Activated CD8-positive, alpha-beta memory T cell treated with anti-CD3 and anti-CD28 coated beads, Interleukin-2, amount 10 ng/mL, durations not matched to agents 7 days and 5 days (primary cell): ENCODE data around the gene ARF1. TPM values are rescaled to one million over a fixed set of nuclear protein-coding genes. Genes with fewer than 3 reads are reported as not detected.

ENCODE experiments used
- ATAC-seq: fragments of 150-1000 bp; cut with Tn5 transposase; one replicate; pipeline ENCODE4 v1.10.0; 2021; ENCODE audit warnings: moderate library complexity
- CTCF ChIA-PET: fragments of 350-600 bp; sonication (Branson Sonifier 250); formaldehyde crosslinking; loops from one replicate; lab custom pipeline; 2021; ENCODE audit warnings: antibody characterized with exemption; lab: Charles Lee
- DNase-seq: peaks from one replicate; pipeline ENCODE4 v3.0.0-alpha.2; 2020
- H3K27ac Mint-ChIP-seq: one replicate; pipeline ENCODE4 v1.8.0; 2021; ENCODE audit warnings: mild to moderate bottlenecking, mixed read lengths
- H3K27me3 Mint-ChIP-seq: one replicate; pipeline ENCODE4 v1.8.0; 2021; ENCODE audit warnings: mixed read lengths
- H3K36me3 Mint-ChIP-seq: one replicate; pipeline ENCODE4 v1.8.0; 2021; ENCODE audit warnings: mild to moderate bottlenecking, mixed read lengths
- H3K4me1 Mint-ChIP-seq: one replicate; pipeline ENCODE4 v1.8.0; 2021; ENCODE audit warnings: mixed read lengths
- H3K4me3 Mint-ChIP-seq: one replicate; pipeline ENCODE4 v1.8.0; 2021; ENCODE audit warnings: mild to moderate bottlenecking, moderate library complexity, mixed read lengths
- H3K9me3 Mint-ChIP-seq: one replicate; pipeline ENCODE4 v1.8.0; 2022; ENCODE audit warnings: low read depth, mixed read lengths
- total RNA-seq, 2 experiments: library from RNA; stranded (reverse); gene quantifications; one replicate each; pipeline ENCODE4 v1.2.3, GENCODE V29; 2021

ARF1 gene
- total RNA-seq, 2 experiments from 2014 or later: 313 to 344 TPM

GRCh38 chr1:228122921-228123441, 40.5 kb downstream of the ARF1 start:
- DNase-seq (no peak), ATAC-seq (no peak)
- Mint-ChIP-seq H3K9me3 (peaks cover 3% of the 10 kb centered on the region), H3K27ac (no peak overlapping the region), H3K27me3 (peaks cover 2% of the 10 kb centered on the region), H3K36me3 (peaks cover 2% of the 10 kb centered on the region), H3K4me3 (no peak overlapping the region), H3K4me1 (peaks cover 7% of the 10 kb centered on the region)
- CTCF ChIA-PET: interaction anchor here (0.6 to 1.3 kb wide), 3 partner anchors 14 to 284 kb away, joined by 3 read pairs; partner anchors contain the start of gene TRIM11

GRCh38 chr1:228123505-228123904, 41.0 kb downstream of the ARF1 start:
- no peak for ATAC-seq
- Mint-ChIP-seq H3K9me3 (no peaks in the 10 kb centered on the region), H3K4me3 (no peak overlapping the region), H3K36me3 (no peaks in the 10 kb centered on the region), H3K4me1 (peaks cover 7% of the 10 kb centered on the region), H3K27ac (no peak overlapping the region), H3K27me3 (peaks cover 5% of the 10 kb centered on the region)
- no peak for DNase-seq
- CTCF ChIA-PET: interaction anchor here (0.6 to 1.0 kb wide), 2 partner anchors 43 to 283 kb away, joined by 3 read pairs; partner anchors contain the start of gene TRIM11

GRCh38 chr1:228125185-228125584, 42.7 kb downstream of the ARF1 start:
- H3K4me3 Mint-ChIP-seq: no peak overlapping the region
- no peak overlapping the region for H3K27ac Mint-ChIP-seq
- H3K27me3 Mint-ChIP-seq: peaks cover 9% of the 10 kb centered on the region
- no peaks in the 10 kb centered on the region for H3K36me3 Mint-ChIP-seq
- DNase-seq (no peak), ATAC-seq (no peak)
- peaks cover 7% of the 10 kb centered on the region for H3K4me1 Mint-ChIP-seq
- no peaks in the 10 kb centered on the region for H3K9me3 Mint-ChIP-seq
- CTCF ChIA-PET: no interaction called here

- Mint-ChIP-seq H3K27ac (no peak overlapping the region), H3K4me1 (peaks cover 14% of the 10 kb centered on the region), H3K36me3 (no peaks in the 10 kb centered on the region), H3K27me3 (peaks cover 22% of the 10 kb centered on the region), H3K9me3 (no peaks in the 10 kb centered on the region), H3K4me3 (no peak overlapping the region)
- no peak for DNase-seq
- CTCF ChIA-PET: interaction anchor here (1.0 to 5.3 kb wide), 8 partner anchors 11 to 384 kb away, joined by 3 to 62 read pairs (median 4); partner anchors contain the start of genes IBA57 and MRPL55
- no peak for ATAC-seq
Measured at GRCh38 chr1:228131766-228132165, 49.3 kb downstream of the ARF1 start.

GRCh38 chr1:228134591-228134990, 52.1 kb downstream of the ARF1 start:
- no peak overlapping the region for H3K27ac Mint-ChIP-seq
- ATAC-seq (no peak), DNase-seq (no peak)
- H3K4me1 Mint-ChIP-seq: peaks cover 26% of the 10 kb centered on the region
- no peaks in the 10 kb centered on the region for H3K9me3 Mint-ChIP-seq
- peaks cover 18% of the 10 kb centered on the region for H3K27me3 Mint-ChIP-seq
- no peaks in the 10 kb centered on the region for H3K36me3 Mint-ChIP-seq
- H3K4me3 Mint-ChIP-seq: no peak overlapping the region
- CTCF ChIA-PET: interaction anchor here (1.6 kb wide), 1 partner anchor 32 kb away, joined by 10 read pairs; no protein-coding TSS in a partner anchor

- no peak overlapping the region for H3K4me3 Mint-ChIP-seq
- CTCF ChIA-PET: interaction anchor here (0.7 to 5.1 kb wide), 6 partner anchors 15 to 378 kb away, joined by 3 to 57 read pairs (median 3); partner anchors contain the start of gene IBA57
- ATAC-seq (no peak), DNase-seq (no peak)
- peaks cover 21% of the 10 kb centered on the region for H3K4me1 Mint-ChIP-seq
- no peak overlapping the region for H3K27ac Mint-ChIP-seq
- peaks cover 9% of the 10 kb centered on the region for H3K36me3 Mint-ChIP-seq
- H3K9me3 Mint-ChIP-seq: no peaks in the 10 kb centered on the region
- peaks cover 10% of the 10 kb centered on the region for H3K27me3 Mint-ChIP-seq
Measured at GRCh38 chr1:228136901-228137300, 54.4 kb downstream of the ARF1 start.

GRCh38 chr1:228139406-228139930, 57.0 kb downstream of the ARF1 start:
- H3K4me3 Mint-ChIP-seq: peak overlapping the region; percentile 98
- H3K27ac Mint-ChIP-seq: peak overlapping the region; percentile 99
- DNase-seq: no peak
- CTCF ChIA-PET: interaction anchor here (0.7 to 5.1 kb wide), 3 partner anchors 9 to 324 kb away, joined by 3 to 57 read pairs (median 15); partner anchors contain the start of gene IBA57
- no peaks in the 10 kb centered on the region for H3K9me3 Mint-ChIP-seq
- peaks cover 45% of the 10 kb centered on the region for H3K4me1 Mint-ChIP-seq
- H3K27me3 Mint-ChIP-seq: peaks cover 10% of the 10 kb centered on the region
- H3K36me3 Mint-ChIP-seq: peaks cover 21% of the 10 kb centered on the region
- ATAC-seq: no peak

GRCh38 chr1:228139931-228140723, 57.6 kb downstream of the ARF1 start, which contains the start of gene GUK1:
Gene GUK1 (plus strand): TSS chr1:228140279. CDS start chr1:228140303, 24 bp downstream.
- H3K27ac Mint-ChIP-seq: peak within 1 kb of the TSS; percentile 99
- ATAC-seq (peak; percentile 89), DNase-seq (peak; percentile 100)
- H3K4me3 Mint-ChIP-seq: peak within 1 kb of the TSS; percentile 98
- H3K4me1 Mint-ChIP-seq: peaks cover 48% of the 10 kb centered on the region
- CTCF ChIA-PET: interaction anchor here (0.7 to 5.1 kb wide), 7 partner anchors 10 to 326 kb away, joined by 3 to 57 read pairs (median 4); partner anchors contain the start of gene IBA57
- H3K9me3 Mint-ChIP-seq: no peaks in the 10 kb centered on the region
- peaks cover 21% of the 10 kb centered on the region for H3K36me3 Mint-ChIP-seq
- H3K27me3 Mint-ChIP-seq: peaks cover 5% of the 10 kb centered on the region

- H3K4me3 Mint-ChIP-seq: peak overlapping the region; percentile 98
- ATAC-seq (no peak), DNase-seq (peak; percentile 59)
- CTCF ChIA-PET: interaction anchor here (0.7 to 5.1 kb wide), 6 partner anchors 10 to 325 kb away, joined by 3 to 57 read pairs (median 4); partner anchors contain the start of gene IBA57
- H3K4me1 Mint-ChIP-seq: peaks cover 48% of the 10 kb centered on the region
- no peaks in the 10 kb centered on the region for H3K27me3 Mint-ChIP-seq
- H3K36me3 Mint-ChIP-seq: peaks cover 21% of the 10 kb centered on the region
- peak overlapping the region; percentile 99 for H3K27ac Mint-ChIP-seq
- no peaks in the 10 kb centered on the region for H3K9me3 Mint-ChIP-seq
Measured at GRCh38 chr1:228140724-228141225, 58.3 kb downstream of the ARF1 start.

- H3K27me3 Mint-ChIP-seq: no peaks in the 10 kb centered on the region
- no peak for ATAC-seq
- CTCF ChIA-PET: interaction anchor here (0.8 to 5.1 kb wide), 6 partner anchors 10 to 142 kb away, joined by 3 to 57 read pairs (median 4); partner anchors contain the start of gene IBA57
- peaks cover 47% of the 10 kb centered on the region for H3K4me1 Mint-ChIP-seq
- H3K27ac Mint-ChIP-seq: peak overlapping the region; percentile 99
- DNase-seq: peak; percentile 70
- peak overlapping the region; percentile 98 for H3K4me3 Mint-ChIP-seq
- no peaks in the 10 kb centered on the region for H3K9me3 Mint-ChIP-seq
- peaks cover 21% of the 10 kb centered on the region for H3K36me3 Mint-ChIP-seq
Measured at GRCh38 chr1:228141226-228142044, 58.9 kb downstream of the ARF1 start.

- Mint-ChIP-seq H3K36me3 (peaks cover 21% of the 10 kb centered on the region), H3K4me3 (peak overlapping the region; percentile 98), H3K4me1 (peaks cover 39% of the 10 kb centered on the region), H3K27me3 (no peaks in the 10 kb centered on the region), H3K27ac (peak overlapping the region; percentile 99), H3K9me3 (no peaks in the 10 kb centered on the region)
- CTCF ChIA-PET: interaction anchor here (0.8 to 3.5 kb wide), 3 partner anchors 11 to 143 kb away, joined by 3 to 27 read pairs (median 3); partner anchors contain the start of gene IBA57
- DNase-seq (peak; percentile 41), ATAC-seq (no peak)
Measured at GRCh38 chr1:228142155-228142691, 59.7 kb downstream of the ARF1 start.

- no peaks in the 10 kb centered on the region for H3K27me3 Mint-ChIP-seq
- H3K4me3 Mint-ChIP-seq: peak overlapping the region; percentile 98
- H3K4me1 Mint-ChIP-seq: peaks cover 34% of the 10 kb centered on the region
- peaks cover 21% of the 10 kb centered on the region for H3K36me3 Mint-ChIP-seq
- H3K9me3 Mint-ChIP-seq: no peaks in the 10 kb centered on the region
- CTCF ChIA-PET: interaction anchor here (1.2 to 3.5 kb wide), 3 partner anchors 11 to 58 kb away, joined by 3 to 27 read pairs (median 3); partner anchors contain the start of gene IBA57
- ATAC-seq: no peak
- no peak for DNase-seq
- peak overlapping the region; percentile 99 for H3K27ac Mint-ChIP-seq
Measured at GRCh38 chr1:228142701-228143136, 60.2 kb downstream of the ARF1 start.
